SW 1271 (cell line): ENCODE results near the gene GNG12.
A peak's percentile ranks its signal among the peaks of the same experiment; 100 is the strongest.

ENCODE experiments used
- DNase-seq, 2 experiments: peaks; one replicate each; lab custom pipeline; 2025; lab: John Stamatoyannopoulos, UW

GNG12 gene

GRCh38 chr1:67832737-67833601 lies at the start of gene GNG12:
Gene GNG12, minus strand, starts transcription at chr1:67833467. Its CDS starts 125,781 bp downstream, at chr1:67707686.
- DNase-seq, result peak; percentile 53 to 81

- DNase-seq, result no peak
Measured at GRCh38 chr1:67882196-67882958, 49.1 kb upstream of the GNG12 start.

- peak in 1 of 2 experiments; percentile 22 for DNase-seq
Measured at GRCh38 chr1:67880056-67880601, 46.9 kb upstream of the GNG12 start.

- no peak for DNase-seq
Measured at GRCh38 chr1:67879485-67879884, 46.2 kb upstream of the GNG12 start.

GRCh38 chr1:67874501-67875111 lies 41.3 kb upstream of the GNG12 start:
- no peak for DNase-seq

- DNase-seq, result no peak
Measured at GRCh38 chr1:67869233-67869632, 36.0 kb upstream of the GNG12 start.

- no peak for DNase-seq
Measured at GRCh38 chr1:67863637-67864036, 30.4 kb upstream of the GNG12 start.

GRCh38 chr1:67862685-67863084 lies 29.4 kb upstream of the GNG12 start:
- DNase-seq, result no peak

- no peak for DNase-seq
Measured at GRCh38 chr1:67861856-67862516, 28.7 kb upstream of the GNG12 start.

GRCh38 chr1:67860776-67861175 lies 27.5 kb upstream of the GNG12 start:
- DNase-seq, result no peak

- no peak for DNase-seq
Measured at GRCh38 chr1:67856921-67857320, 23.7 kb upstream of the GNG12 start.

GRCh38 chr1:67855961-67856360 lies 22.7 kb upstream of the GNG12 start:
- no peak for DNase-seq

GRCh38 chr1:67855444-67855843 lies 22.2 kb upstream of the GNG12 start:
- DNase-seq, result no peak

- DNase-seq, result peak in 1 of 2 experiments; percentile 29
Measured at GRCh38 chr1:67853704-67854103, 20.4 kb upstream of the GNG12 start.

- no peak for DNase-seq
Measured at GRCh38 chr1:67851800-67852199, 18.5 kb upstream of the GNG12 start.

GRCh38 chr1:67850611-67851075 lies 17.4 kb upstream of the GNG12 start:
- DNase-seq, result peak in 1 of 2 experiments; percentile 45

GRCh38 chr1:67850151-67850551 lies 16.9 kb upstream of the GNG12 start:
- DNase-seq, result peak in 1 of 2 experiments; percentile 37

- DNase-seq, result no peak
Measured at GRCh38 chr1:67847466-67847865, 14.2 kb upstream of the GNG12 start.

GRCh38 chr1:67846538-67846937 lies 13.3 kb upstream of the GNG12 start:
- no peak for DNase-seq

- DNase-seq, result no peak
Measured at GRCh38 chr1:67844988-67845387, 11.7 kb upstream of the GNG12 start.

GRCh38 chr1:67843746-67844145 lies 10.5 kb upstream of the GNG12 start:
- no peak for DNase-seq

GRCh38 chr1:67843331-67843730 lies 10.1 kb upstream of the GNG12 start:
- no peak for DNase-seq
